Activated CD4-positive, alpha-beta T cell treated with anti-CD3 and anti-CD28 coated beads, Interleukin-2, amount 50 U/mL, for 4 hours (primary cell): Measurements from ENCODE around the gene GALR3.
A peak's percentile ranks its signal among the peaks of the same experiment; 100 is the strongest.

ENCODE experiments used
- DNase-seq, 2 experiments: peaks; one replicate each; pipeline ENCODE4 v3.0.0-alpha.2; 2020

GALR3 gene

GRCh38 chr22:37803639-37804351 is 19.4 kb upstream of the GALR3 start:
- no peak for DNase-seq

GRCh38 chr22:37804352-37804880 is 18.8 kb upstream of the GALR3 start:
- no peak for DNase-seq

- DNase-seq: peak; percentile 61 to 65
These were observed 18.0 kb upstream of the GALR3 start for GRCh38 chr22:37804881-37805809.

GRCh38 chr22:37805810-37806277 is 17.3 kb upstream of the GALR3 start:
- no peak for DNase-seq

GRCh38 chr22:37806409-37807333 is 16.5 kb upstream of the GALR3 start:
- DNase-seq: no peak

GRCh38 chr22:37807410-37808293 is 15.5 kb upstream of the GALR3 start, which contains the start of gene GCAT:
GCAT (plus strand) TSS chr22:37807934; CDS start chr22:37807968, 34 bp downstream.
- peak; percentile 83 to 85 for DNase-seq

- no peak for DNase-seq
These were observed 14.9 kb upstream of the GALR3 start for GRCh38 chr22:37808294-37808657.

- DNase-seq: no peak
These were observed 13.4 kb upstream of the GALR3 start for GRCh38 chr22:37809672-37810333.

- no peak for DNase-seq
These were observed 11.3 kb upstream of the GALR3 start for GRCh38 chr22:37811867-37812266.

GRCh38 chr22:37812869-37813678 is 10.1 kb upstream of the GALR3 start:
- no peak for DNase-seq

- DNase-seq: no peak
These were observed 7.6 kb upstream of the GALR3 start for GRCh38 chr22:37815593-37815992.

- DNase-seq: no peak
These were observed 6.5 kb upstream of the GALR3 start for GRCh38 chr22:37816543-37817180.

GRCh38 chr22:37817705-37818408 is 5.3 kb upstream of the GALR3 start:
- DNase-seq: peak; percentile 76 to 77

- DNase-seq: peak; percentile 56 to 62
These were observed 4.6 kb upstream of the GALR3 start for GRCh38 chr22:37818409-37819104.

GRCh38 chr22:37819105-37819433 is 4.1 kb upstream of the GALR3 start:
- DNase-seq: no peak

- no peak for DNase-seq
These were observed 2.8 kb upstream of the GALR3 start for GRCh38 chr22:37820350-37820749.

GRCh38 chr22:37822079-37822833 is 926 bp upstream of the GALR3 start:
- DNase-seq: no peak
